ENCODE results near the gene STK24. TPM values are rescaled to one million over a fixed set of nuclear protein-coding genes. Genes with fewer than 3 reads are reported as not detected.

Gene STK24
- total RNA-seq, 1 donor from 2014 or later: 62.7 TPM

Other genes with a start within 250 kb of the STK24 start
- 0.45 TPM for gene SLC15A1, start 175.6 kb upstream of the STK24 start, total RNA-seq

Measured in mesenteric fat pad (tissue), 1 donor.